Heart right ventricle (tissue), 16 donors: Measurements from ENCODE around the gene CBLC. TPM values are rescaled to one million over a fixed set of nuclear protein-coding genes. Genes with fewer than 3 reads are reported as not detected.
"Not testable (repeated sequence)": the region's sequence is repeated elsewhere in the genome, so short reads cannot be mapped to it uniquely, and the experiment has no call there.

ENCODE experiments used
- ATAC-seq, 8 donors: fragments of 200-7000 bp; cut with Tn5 transposase; one replicate each; pipeline ENCODE4 v1.9.1; 2020; ENCODE audit warnings: mild to moderate bottlenecking in 8 of 8, moderate library complexity in 8 of 8, moderate number of reproducible peaks in 1 of 8
- DNase-seq, 2 donors: peaks; one replicate each; pipeline ENCODE4 v3.0.0-alpha.2; 2020
- H3K27ac ChIP-seq, 10 donors: fragments of 200-600 bp; sonication (generic) in 2 of 10; one replicate each; pipeline versions ENCODE4 v1.5.0 to v1.8.0; 2020 to 2022; ENCODE audit warnings: mild to moderate bottlenecking in 3 of 10
- H3K27me3 ChIP-seq, 7 donors: fragments of 200-600 bp; one replicate each; pipeline ENCODE4 v1.8.0; 2021 to 2022; ENCODE audit warnings: mild to moderate bottlenecking in 2 of 7
- H3K36me3 ChIP-seq, 9 donors: fragments of 200-600 bp; sonication (generic) in 1 of 9; one replicate each; pipeline versions ENCODE4 v1.5.0 to v1.8.0; 2020 to 2022; ENCODE audit warnings: mild to moderate bottlenecking in 2 of 9
- H3K4me1 ChIP-seq, 9 donors: fragments of 200-600 bp; sonication (generic) in 1 of 9; one replicate each; pipeline versions ENCODE4 v1.5.0 to v1.8.0; 2020 to 2022; ENCODE audit warnings: mild to moderate bottlenecking in 4 of 9
- H3K4me3 ChIP-seq, 10 donors: fragments of 200-600 bp; sonication (generic) in 2 of 10; one replicate each; pipeline versions ENCODE4 v1.5.0 to v1.8.0; 2020 to 2022; ENCODE audit warnings: mild to moderate bottlenecking in 7 of 10, moderate library complexity in 2 of 10
- H3K9me3 ChIP-seq, 11 donors: fragments of 200-600 bp in 10 of 11; sonication (generic) in 2 of 11; one replicate each; pipeline versions ENCODE4 v1.5.0 to v1.8.0; 2013 to 2022; ENCODE audit warnings: mild to moderate bottlenecking in 2 of 11, control low read depth in 1 of 11, moderate library complexity in 1 of 11
- CTCF ChIP-seq, 9 donors: fragments of 200-600 bp; sonication (generic) in 2 of 9; IDR thresholded peaks; one replicate each; pipeline versions ENCODE4 v1.5.0 to v1.8.0; 2021 to 2022; ENCODE audit warnings: antibody characterized with exemption in 9 of 9, mild to moderate bottlenecking in 5 of 9, moderate library complexity in 1 of 9
- WGBS, 2 donors: extraction: QIAGEN DNeasy Blood & Tissue Kit; methylation state at CpG; one replicate each; pipeline ENCODE4 v1.1.7; 2013; ENCODE audit warnings: inconsistent platforms in 1 of 2; 5-methylcytosine and 5-hydroxymethylcytosine counted together
- intact Hi-C, 10 donors: fragments of 100-400 bp; cut with DNase I; formaldehyde crosslinking; loops; one replicate each; pipeline versions ENCODE4 v1.11.1 to v1.14.2; 2022
- polyA plus RNA-seq, 2 donors: library from polyadenylated mRNA; stranded (reverse); fragments of 200-250 nt; gene quantifications; one replicate each; pipeline ENCODE4 v1.2.3, GENCODE V29; 2013
- total RNA-seq, 10 donors: library from RNA; stranded (reverse); fragmentation: NEBNext Ultra II Directional in 3 of 10; extraction: Animal tissue kit (Norgen Biotek cat#: 25700) in 3 of 10; gene quantifications; one replicate each; pipeline versions ENCODE4 v1.2.1 to v1.2.4, GENCODE V29; 2021 to 2023
- donor health status: Arrhythmogenic right ventricular cardiomyopathy.
- donor health status: ischemic (EF 13 %, LVEDD 7.1; RV severe dilation, severe dysfunction).
- donor health status: healthy with polysubstance abuse.
- donor health status: DM: no; HTN: yes; CAD: no.
- donor health status: DM: no; HTN: no; CAD: no.
- donor health status: ischemic (EF 25% LVEDD 6.9; RV normal size, moderate dysfunction).
- donor health status: ischemic (EF 25% LVEDD 5.7; RV mildly dilated, moderate dysfunction).
- donor health status: healthy.
- donor health status: DM: yes; HTN: yes; CAD: no.
- donor health status: Ischemic cardiomyopathy.
- donor health status: ischemic (EF 35%, LVEDD 5.7; RV mildly dilated, moderate dysfunction).
- donor health status: nonischemic (EF 11% LVEDD 7.7; RV severe dilation, severe dysfunction).
- donor health status: DM: yes; HTN: yes; CAD: no.
- donor health status: PGD.
- donor health status: ischemic (EF 29% LVEDD 5.4; RV normal size, mild dysfunction).
- donor health status: nonischemic (EF 23%, LVEDD 6.1; RV moderate dilation, normal function).

The CBLC gene
- total and polyA plus RNA-seq, 12 donors = 0.38 TPM; not detected in 11

- Histone ChIP-seq H3K27ac (peak overlapping the region in 6 of 10 donors; percentile 37 to 92 (median 86)), H3K36me3 (peaks cover 0 to 13% (median 0%) of the 10 kb centered on the region in 9 donors), H3K27me3 (no peaks in the 10 kb centered on the region), H3K4me1 (peaks cover 0 to 39% (median 22%) of the 10 kb centered on the region in 9 donors), H3K9me3 (no peaks in the 10 kb centered on the region), H3K4me3 (no peak overlapping the region)
- intact Hi-C loops = no loop called here
- ATAC-seq (no peak), DNase-seq (no peak)
- WGBS, 2 donors = 52 to 56% methylated on average over 4 of the region's 4 CpGs
- TF ChIP-seq CTCF (IDR thresholded peaks at IDR 0.05) = no peak
Measured at GRCh38 chr19:44823373-44823698, 45.6 kb downstream of the CBLC start.

GRCh38 chr19:44824761-44825160, 47.1 kb downstream of the CBLC start:
- intact Hi-C loops = no loop called here
- Histone ChIP-seq H3K4me3 (no peak overlapping the region), H3K27ac (no peak overlapping the region), H3K36me3 (no peaks in the 10 kb centered on the region), H3K4me1 (peaks cover 0 to 39% (median 22%) of the 10 kb centered on the region in 9 donors), H3K9me3 (no peaks in the 10 kb centered on the region), H3K27me3 (no peaks in the 10 kb centered on the region)
- WGBS, 2 donors = 78 to 90% methylated on average over 4 of the region's 4 CpGs
- no peak for TF ChIP-seq CTCF (IDR thresholded peaks at IDR 0.05)
- ATAC-seq = no peak
- DNase-seq = no peak

- H3K4me1 ChIP-seq, intact Hi-C loops, ATAC-seq, H3K27ac ChIP-seq, H3K4me3 ChIP-seq, H3K9me3 ChIP-seq, H3K36me3 ChIP-seq, H3K27me3 ChIP-seq, DNase-seq: not testable (repeated sequence)
- WGBS, 2 donors = 93 to 96% methylated on average over 6 of the region's 6 CpGs
Measured at GRCh38 chr19:44832875-44833274, 55.2 kb downstream of the CBLC start.

GRCh38 chr19:44834399-44834798, 56.7 kb downstream of the CBLC start:
- H3K27me3 ChIP-seq, H3K4me1 ChIP-seq, H3K27ac ChIP-seq, ATAC-seq, DNase-seq, H3K9me3 ChIP-seq, H3K36me3 ChIP-seq, intact Hi-C loops, H3K4me3 ChIP-seq: not testable (repeated sequence)
- 92 to 95% methylated on average over 8 of the region's 8 CpGs for WGBS, 2 donors

GRCh38 chr19:44839276-44839675, 61.6 kb downstream of the CBLC start:
- no peak for TF ChIP-seq CTCF (IDR thresholded peaks at IDR 0.05)
- peaks cover 0 to 5% (median under 1%) of the 10 kb centered on the region in 9 donors for H3K4me1 ChIP-seq
- no peak for DNase-seq
- no peak for ATAC-seq
- H3K36me3 ChIP-seq = no peaks in the 10 kb centered on the region
- no peaks in the 10 kb centered on the region for H3K27me3 ChIP-seq
- no peaks in the 10 kb centered on the region for H3K9me3 ChIP-seq
- no peak overlapping the region for H3K27ac ChIP-seq
- WGBS, 2 donors = 89 to 97% methylated on average over 2 of the region's 2 CpGs
- no peak overlapping the region for H3K4me3 ChIP-seq
- intact Hi-C loops = no loop called here
